NOMO-1 treated with DMSO at 0.1 percent for 48 hours (cell line): ENCODE measurements around the gene TMEM52.

Source experiments
- DNase-seq: peaks from one replicate; lab custom pipeline; 2025; ENCODE audit not compliant: unreplicated experiment; lab: John Stamatoyannopoulos, UW

The TMEM52 gene

DNA sequence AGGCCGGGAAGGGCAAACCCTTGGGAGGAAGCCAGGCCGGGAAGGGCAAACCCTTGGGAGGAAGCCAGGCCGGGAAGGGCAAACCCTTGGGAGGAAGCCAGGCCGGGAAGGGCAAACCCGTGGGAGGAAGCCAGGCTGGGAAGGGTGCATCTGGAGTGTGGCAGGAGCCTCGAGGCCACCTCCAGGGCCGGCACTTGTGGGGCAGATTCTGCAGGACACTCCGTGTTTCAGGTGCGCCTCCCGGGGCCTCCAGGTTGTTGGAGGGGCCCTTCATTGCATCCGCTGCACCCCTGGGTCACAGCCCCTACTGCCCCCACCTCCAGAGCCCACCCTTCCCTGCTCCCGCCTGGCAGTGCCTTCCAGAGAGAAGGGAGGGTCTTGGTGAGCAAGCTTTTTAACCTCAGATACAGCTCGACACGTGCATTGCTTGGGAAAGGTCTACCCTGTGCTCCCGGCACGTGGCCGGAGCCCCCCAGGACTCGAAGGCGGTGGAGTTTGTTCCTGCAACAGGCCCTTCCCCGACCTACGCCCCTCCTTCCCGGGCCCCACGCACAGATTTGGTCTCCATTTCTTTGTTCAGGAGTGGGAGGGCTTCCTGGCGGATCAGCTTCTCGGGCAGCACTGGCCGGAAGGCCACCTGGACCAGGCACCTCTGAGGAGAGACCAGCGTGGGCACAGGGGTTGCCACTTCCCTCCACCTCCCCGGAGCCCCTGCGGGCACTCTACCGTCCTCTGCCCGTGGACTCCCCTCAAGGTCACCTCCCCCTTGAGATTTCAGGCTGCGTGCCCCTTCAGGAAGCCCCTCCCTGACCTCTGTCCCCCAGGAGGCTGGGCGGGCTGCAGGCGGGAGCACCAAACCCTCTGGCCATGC is 9.4 kb upstream of the TMEM52 start:
- no peak for DNase-seq

DNA sequence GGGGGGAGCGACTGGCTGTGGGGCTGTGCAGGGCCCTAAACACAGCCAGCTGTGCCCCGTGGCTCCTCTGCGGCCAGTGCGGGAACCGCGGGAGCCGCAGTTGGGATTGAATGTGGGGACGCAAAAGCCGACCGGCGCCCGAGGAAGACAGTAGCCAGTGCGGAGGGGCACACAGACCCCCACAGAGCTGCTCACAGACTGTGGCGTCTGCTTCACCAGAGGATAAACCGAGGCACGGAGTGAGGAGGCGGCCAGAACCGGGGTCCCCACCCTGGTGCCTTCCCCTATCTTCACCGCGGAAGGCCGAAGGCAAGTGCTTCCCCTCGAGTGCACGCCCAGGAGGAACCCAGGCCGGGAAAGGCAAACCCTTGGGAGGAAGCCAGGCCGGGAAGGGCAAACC is 8.7 kb upstream of the TMEM52 start:
- no peak for DNase-seq

DNA sequence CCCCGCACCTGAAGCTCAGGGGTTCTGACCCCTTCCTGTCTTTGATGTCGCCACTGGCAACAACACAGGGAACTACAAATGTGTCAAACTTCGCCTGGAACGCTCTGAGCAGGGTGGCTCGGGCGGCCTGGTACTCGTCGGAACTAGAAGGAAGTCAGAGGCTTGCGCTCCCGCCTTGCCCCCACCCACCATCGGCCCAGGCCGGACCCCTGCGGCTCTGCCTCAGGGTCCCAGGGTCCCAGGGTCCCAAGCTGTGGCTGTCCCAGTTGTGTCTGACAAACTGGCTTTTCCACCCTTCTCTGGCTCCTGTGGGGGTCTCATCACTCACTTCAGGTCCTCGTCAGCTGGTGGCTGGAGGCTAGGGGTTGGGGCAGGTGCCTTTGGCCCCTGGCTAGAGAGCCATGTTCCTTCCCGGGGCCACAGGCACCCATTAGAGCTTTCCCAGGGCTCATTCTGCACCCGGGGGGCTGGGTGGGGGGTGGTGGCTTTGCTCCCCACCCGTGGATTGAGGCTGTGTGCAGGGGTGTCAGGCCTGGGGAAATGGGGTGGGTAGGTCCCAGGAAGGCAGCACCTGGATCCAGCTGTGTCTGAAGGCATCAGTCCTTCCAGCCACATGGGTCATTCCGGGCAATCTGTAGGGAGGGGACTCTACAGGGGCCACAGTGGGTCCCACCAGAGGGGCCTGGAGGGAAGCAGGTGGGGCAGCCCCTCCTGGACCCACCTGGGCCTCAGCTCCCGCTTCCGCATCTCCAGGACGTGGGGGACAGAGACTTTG is 8.0 kb upstream of the TMEM52 start:
- DNase-seq, result no peak

DNA sequence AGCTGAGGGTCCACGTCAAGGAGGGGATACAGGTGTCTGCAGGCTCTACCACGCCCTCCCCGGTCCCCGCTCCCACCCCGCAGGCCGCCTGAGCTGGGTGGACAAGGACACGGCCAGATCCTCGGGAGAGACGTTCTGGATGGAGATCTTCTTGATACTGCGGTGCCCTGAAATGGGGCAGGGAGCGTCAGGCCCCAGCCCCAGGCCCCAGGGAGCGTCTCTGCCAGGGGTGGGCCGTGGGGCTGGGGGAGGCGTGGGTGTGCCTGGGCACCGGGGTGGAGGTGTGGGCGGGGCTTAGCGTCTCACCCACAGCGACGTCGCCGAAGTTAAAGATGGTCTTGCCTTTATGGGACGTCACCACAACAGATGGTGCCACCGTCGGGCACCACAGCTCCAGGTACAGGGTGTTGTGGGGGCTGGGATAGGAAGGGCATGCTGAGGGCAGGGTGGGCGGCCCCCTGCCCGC is 7.3 kb upstream of the TMEM52 start:
- DNase-seq, result no peak

DNA sequence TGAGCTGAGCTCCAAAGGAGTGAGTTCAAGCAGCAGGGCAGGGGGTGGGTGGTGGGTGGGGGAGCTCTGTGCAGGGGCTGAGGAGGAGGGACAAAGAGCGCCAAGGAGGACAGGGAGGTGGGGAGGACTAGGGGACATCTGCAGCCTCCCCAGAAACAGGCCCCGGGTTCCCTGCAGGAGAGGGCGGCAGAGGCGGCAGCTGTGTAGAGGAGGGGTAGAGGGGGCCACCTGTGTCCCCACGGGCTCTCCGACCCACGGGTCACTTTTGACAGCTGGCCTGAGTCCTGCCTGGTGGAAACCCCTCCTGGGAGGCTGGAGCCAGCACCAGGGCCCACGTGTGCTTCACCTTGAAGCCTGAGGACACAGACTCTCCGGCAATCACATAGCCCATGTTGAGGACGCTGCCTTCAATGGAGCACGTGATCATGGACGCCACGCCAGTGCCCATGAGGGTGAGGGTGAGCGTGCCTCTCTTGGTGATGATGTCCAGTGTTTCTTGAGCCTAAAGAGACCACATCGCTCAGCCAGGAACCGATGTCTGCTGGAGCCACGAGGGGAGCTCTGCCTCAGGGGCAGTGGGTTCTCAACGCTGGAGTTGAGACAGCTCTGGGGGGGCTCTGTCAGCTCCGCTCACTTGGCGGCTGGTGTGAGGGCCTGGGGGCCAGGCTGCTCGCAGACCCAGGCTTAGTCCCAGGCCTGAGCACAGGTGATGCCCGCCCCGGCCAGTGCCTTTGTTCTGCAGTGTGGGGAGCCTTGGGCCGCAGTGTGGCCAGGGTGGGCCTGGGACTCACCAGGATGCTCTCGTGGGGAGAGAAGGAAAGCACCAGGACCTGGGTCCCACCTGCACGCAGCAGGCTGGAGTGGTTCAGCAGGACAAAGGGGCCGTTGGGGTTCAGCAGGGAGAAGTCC is 6.6 kb upstream of the TMEM52 start:
- DNase-seq, result no peak

DNA sequence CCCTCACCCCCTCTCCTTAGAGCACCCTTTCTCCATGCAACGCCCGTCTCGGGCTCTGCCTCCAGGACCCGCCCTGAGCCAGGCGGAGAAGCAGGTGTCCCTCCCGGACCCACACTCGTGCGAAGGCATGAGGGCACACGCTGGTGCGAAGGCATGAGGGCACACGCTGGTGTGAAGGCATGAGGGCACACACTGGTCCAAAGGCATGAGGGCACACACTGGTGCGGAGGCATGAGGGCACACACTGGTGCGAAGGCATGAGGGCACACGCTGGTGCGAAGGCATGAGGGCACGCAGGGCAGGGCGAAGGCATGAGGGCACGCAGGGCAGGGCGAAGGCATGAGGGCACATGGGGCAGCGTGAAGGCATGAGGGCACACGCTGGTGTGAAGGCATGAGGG is 5.8 kb upstream of the TMEM52 start:
- no peak for DNase-seq

DNA sequence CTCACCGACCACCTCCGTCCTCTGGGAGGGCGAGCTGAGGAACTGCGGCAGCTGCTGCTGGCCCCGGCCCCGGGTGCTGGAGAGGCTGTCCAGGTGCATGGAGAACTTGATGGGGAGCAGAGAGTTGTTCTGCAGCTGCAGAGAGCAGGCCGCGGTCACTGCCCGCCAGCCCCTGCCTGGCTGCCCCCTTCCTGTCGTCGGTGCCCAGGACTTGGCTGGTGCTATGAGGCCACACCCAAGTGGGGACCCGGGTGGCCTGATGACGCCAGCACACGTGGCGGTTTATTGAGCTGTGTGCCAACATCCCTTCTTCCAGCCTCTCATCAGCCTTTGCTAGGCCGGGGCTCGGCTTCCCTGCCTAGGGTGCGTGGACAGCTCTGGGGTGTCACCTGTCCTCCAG is 5.3 kb upstream of the TMEM52 start:
- no peak for DNase-seq

DNA sequence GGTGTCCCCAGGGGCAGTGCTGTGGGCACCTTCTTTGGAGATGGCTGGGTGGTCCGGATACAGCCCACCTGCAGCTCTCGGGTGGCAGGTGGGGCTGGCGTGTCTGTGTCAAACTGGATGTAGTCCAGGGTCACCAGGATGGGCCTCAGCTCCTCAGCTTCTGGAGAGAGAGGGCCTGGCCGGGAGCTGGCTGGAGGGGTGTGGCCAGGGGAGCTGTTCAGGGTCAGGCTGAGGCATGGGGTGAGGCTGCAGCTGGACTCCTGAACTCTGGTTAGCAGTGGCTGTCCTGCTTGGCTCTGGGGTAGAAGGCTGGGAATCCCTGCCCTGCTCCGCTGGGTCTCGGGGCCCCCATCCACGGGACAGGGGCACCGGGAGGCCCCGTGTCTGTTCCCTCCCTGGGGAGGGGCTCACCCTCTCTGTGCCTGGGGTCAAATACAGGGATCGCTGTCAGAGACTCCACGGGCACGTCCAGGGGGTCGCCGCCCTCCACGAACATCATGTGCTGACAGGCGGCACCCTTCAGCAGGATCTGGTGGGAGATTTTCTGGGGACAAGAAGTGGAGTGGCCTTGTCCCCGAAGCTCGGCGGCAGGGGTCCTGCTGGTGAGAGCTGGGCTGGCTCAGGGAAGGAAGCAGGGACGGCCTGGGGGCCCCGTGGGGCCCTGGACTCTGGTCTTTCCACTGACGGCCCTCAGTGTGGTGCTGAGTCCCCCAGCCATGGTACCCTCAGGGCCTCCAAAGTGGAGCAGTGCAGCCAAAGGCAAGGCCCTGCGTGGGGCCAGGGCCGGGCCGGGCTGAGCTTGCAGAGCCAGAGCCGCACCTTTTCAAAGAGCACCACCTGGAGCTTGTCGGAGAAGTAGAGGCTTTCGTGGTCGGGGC is 4.1 kb upstream of the TMEM52 start:
- DNase-seq, result no peak

DNA sequence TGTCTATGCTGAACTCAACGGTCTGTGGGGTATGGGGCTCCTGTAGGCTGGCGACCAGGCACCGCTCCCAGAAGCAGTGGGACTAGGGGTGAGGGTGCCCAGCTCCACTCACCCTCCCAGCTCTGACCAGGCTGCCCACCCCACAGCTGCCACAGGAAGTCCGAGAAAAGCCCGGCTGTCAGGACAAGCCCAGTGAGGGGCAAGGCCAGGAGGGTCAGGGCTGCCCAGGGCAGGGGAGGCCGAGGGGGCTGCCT is 3.5 kb upstream of the TMEM52 start:
- DNase-seq, result no peak

DNA sequence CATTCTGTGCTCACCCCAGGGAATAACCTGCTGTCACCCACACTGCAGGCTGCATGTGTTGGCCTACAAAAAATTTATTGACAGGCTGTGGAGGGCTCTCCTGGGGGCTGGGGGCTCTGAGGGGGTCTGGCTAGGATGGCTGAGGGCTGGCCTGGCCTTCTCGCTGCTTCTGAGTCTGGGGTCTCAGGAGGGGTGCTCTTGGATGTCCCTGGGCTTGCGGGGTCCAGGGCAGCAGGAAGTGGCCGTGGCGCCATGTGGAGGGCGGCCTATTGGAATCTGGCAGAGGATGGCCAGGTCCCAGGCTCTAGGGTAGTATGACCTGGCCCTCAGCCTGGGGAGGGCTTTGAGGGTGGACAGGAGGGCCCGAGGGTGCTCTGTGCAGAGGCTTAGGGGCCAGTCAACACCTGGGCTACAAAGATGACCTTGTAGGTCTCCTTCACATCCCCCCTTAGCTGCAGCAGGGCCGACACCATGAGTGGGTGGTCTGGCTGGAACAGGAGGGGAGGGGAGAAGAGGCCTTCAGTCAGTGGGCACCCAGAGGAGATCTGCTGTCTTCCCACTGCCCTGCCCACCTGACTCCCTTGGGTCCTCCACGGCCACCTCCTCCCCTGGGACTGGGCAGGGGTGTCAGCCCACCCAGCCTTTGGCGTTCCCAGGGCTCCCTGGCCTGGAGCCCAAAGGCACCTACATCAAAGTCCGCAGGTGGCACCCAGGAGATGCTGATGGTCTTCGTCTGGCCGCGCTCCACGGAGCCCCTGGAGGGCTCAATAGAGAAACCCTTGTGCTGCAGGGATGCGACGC is 3.0 kb upstream of the TMEM52 start:
- no peak for DNase-seq

DNA sequence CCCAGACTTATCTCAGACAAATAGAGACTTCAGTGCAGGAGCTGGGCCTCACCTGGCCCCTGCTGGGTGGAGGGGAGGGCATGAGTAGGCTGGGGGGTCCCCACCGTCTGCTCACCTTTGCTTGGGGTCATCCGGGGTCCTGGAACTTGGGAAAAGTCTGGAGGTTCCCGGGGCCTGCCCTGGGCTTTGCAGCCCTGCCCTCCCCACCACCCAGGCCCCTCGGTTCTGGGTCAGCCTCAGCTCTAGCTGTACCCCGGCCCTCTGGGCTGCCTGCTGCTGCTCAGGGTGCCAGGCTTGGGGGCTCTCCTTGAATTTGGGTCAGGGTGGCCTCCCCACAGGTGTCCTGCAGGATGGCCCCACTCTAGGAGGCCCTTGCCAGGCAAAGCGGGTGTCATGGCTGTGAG is 2.4 kb upstream of the TMEM52 start:
- no peak for DNase-seq

DNA sequence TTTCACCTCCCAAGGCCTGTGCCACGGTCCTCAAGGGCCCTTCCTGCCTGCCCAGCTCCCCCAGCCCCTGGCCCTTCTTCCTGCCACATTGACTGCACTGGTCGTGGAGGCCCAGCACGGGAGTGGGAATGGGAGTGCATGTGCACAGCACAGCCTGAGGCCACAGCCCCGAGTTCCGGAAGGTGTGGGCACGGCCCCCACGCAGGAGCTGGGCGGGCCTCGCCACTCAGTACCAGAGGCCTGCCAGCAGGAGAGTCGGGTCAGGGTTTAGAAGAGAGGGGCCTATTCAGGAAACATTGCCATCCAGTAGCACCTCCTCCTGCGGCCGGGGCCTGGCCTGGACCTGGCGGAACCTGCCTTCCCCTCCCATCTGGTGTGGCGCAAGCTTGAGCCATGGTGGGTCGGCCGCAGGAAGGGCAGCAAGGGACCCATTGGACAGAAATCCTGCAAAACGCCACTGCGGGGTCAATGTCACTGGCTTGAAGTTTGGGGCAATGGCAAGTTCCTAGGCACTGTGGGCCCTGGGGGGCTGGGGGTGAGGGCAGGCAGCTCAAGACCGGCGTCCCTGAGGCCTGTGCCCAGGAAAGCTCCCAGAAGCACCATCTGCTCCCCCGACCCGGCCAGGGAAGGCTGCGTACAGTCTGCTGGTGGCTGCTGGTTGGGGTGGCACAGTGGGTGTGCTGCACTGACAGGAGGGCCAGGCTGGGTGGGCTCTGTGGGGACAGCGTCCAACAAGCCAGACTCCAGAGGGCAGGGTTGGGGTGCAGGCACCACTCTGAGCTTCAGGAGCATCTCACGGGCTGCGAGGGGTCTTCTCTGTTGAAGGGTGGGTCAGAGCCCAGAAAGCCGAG is 1.8 kb upstream of the TMEM52 start:
- no peak for DNase-seq

DNA sequence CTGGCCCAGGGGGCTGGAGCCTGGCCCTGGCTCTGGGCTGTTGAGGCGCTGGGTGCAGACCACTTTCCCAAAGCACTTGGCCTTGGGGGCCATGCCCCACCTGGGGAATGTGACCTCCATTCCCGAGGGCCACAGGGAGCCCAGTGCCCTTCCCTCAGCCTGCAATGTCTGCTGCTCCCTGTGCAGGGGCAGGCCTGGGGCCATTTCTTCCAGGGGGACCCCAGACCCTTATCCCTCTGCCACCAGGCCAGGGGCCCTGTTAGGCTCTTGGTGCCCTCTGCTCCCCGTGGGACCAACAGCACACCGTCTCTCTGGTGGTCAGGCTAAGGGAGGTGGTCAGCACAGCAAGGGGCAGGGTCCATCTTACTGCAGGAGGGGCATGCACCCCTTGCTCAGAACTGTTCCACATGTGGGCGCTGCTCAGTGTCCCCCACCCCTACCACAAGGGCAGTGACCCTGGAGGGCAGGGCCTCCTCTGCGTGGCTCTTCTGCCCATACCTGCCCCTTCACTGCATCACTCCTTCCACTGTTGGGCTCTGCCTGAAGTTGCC is 1.1 kb upstream of the TMEM52 start:
- DNase-seq, result no peak

DNA sequence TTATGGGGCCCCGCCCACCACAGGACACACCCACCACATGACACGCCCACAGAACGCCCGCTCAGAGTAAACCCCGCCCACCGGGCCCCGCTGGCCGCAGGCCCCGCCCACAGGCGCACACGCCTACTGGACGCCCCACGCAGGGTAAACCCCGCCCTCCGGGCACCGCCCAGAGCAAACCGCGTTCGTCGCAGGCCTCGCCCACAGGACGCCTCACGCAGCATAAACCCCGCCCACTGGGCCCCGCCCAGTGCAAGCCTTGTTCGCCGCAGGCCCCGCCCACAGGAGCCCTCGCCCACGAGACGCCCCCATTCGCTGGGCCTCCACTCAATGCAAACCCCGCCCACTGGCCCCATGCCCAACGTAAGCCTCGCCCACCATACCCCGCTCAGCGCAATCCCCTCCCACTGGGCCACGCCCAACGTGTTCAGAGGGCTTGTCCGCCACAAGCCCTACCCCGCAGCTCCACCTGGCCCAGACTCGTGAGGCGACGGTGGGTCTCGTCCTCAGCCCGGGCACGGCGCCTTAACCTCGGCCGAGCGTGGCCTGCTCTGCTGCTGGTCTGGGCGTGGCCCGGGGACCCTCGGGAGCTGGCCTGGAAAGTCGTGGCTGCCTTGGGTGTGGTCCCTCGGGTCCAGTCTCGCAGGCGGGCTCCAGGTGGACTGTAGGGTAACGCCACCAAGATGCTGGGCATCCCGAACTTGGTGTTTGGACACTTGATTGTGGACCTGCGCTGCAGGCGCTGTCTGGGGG is 401 bp upstream of the TMEM52 start:
- peak; percentile 95 for DNase-seq

DNA sequence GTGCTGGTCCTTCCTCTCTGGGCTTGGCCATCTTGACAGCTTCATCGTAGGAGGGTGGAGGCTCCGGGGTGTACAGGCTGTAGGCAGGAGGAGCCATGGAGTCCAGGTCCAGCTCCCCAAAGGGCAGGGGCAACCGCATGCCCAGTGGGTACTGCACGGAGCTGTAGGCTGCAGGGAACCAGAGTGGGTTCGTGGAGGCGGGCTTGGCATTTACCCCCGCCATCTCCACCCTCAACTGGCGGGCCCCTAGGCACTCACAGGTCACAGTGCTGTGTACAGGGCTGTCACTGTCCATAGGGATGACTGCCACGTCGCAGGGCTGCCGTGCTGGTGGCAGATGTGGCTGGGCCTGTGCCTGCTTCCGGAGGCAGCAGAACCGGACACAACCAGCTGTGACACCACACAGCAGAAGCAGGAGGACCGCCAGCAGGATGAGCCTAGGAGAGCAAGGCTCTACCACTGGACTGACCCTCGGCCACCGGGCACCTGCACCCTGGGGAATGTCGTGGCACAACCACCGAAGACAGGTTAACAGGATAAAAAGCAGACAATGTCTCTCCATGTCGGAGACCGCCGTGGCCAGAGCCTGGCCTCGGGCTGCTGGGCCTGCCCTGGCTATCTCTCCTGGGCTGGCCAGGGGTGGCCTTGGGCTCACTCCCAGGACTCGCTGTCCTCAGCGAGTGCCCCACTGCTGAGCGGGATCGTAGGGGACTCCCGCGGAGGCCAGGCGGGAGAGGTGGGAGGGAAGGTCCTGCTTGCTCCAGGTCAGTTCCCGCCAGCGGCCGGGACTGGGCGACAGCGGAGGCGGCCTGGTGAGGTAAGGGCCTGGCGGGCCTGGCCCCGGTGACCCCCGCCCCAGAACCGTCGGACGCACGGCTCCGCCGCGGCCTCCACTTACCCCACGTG is 831 bp downstream of the TMEM52 start:
- no peak for DNase-seq

DNA sequence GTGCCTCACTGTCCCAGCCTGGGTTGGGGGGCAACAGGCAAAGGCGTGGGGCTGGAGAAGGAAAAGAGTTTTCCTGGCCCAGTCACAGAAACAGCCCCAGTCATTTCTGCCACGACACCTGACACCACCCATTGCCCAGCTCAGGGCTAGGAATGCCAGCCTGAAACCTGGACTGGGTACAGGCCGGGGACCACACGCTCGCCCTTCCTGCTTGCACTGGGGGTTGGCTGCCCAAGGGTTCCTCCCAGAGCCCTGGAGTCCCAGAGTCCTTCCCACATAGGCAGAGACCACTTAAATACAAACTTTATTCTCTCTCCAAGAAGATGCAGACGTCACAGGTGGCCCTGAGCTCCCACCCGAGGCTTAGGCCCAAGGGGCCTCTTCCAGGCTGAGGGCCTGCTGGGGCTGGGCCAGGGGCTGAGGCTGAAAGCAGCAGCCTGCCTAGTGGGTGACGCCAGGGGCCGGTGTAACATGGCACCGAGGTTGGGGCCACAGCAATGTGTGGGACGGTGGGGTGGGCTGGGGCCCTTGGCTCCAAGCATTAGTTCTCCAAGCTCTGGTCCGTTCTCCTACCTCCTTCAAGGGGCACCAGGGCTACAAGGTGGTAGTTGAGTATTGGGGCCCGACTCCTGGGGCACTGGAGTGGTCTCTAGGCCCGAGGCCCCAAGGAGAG is 1.6 kb downstream of the TMEM52 start:
- no peak for DNase-seq
